ENCODE data around the gene GPRC5A.

GPRC5A gene

DNA sequence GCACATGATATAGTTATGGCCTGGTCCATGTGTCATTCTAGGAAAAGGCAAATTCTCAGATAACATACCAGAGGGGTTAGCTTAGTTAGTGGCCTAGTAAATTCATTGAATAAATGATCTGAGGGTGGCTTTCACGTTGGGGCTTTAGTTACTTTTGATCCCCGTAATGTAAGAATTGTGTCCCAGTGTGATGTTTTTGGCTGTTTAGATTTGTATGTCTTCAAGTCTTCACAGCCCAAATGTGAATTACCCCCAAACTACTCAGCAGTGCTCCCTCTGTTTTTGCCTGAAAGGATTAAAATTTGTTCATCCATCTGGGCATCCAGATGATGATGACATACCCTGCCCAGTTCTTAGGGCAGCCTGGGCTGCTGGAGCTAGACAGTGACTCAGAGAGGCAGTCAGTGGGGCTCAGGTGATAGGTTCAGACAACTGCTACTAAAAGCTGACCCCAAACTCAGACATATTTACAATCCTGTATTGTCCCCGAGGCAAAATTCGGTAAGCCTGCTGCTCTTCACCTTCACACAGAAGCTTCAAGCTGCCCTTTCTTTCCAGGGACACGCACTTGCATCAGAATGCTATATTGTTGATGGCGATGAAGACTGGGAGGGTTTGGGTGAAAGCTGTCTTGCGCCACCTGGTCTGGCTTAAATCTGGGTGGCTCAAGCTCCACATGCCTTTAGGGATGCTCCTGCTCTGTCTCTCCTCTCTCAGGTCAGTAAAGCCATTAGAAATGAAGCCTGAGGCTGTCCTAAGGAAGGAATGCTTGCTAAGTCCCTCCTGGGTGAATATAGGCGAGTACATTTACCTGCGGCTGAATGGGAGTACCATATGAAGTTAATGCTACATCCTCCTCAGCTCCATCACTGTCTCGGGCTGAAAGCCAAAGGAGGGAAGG is 50.3 kb downstream of the GPRC5A start:
- DNase-seq (ENCODE audit: low spot score): no peak

DNA sequence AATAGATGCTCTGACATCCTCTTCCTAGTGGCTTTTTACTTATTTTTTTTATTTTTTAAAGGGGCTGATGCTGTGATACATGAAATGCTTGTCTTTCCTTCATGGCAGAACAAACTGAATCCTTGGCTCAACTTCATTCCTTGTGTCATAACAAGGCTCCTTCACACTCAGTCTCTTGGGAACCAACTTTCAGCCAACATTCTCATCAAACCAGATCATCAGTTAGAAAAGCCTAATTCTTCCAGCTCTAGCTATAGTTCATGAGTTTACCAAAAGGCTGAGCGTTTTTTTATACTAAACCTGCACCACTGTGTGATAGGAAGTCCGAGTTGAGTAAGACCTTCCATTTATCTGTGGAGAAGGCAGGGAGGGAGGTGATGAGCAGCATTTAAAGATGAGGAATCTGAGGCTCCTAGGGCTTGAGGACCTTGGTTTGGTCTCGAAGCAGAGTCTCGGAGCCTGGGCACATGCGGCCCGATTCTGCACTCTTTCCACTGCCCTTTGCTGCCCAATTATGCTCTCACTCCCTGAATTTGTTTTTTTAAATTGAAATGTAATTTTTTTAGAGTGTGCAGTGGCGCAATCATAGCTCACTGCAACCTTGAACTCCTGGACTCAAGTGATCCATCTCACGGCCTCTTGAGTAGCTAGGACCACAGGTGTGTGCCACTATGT is 52.4 kb downstream of the GPRC5A start:
- no peak for DNase-seq (ENCODE audit: low spot score)

DNA sequence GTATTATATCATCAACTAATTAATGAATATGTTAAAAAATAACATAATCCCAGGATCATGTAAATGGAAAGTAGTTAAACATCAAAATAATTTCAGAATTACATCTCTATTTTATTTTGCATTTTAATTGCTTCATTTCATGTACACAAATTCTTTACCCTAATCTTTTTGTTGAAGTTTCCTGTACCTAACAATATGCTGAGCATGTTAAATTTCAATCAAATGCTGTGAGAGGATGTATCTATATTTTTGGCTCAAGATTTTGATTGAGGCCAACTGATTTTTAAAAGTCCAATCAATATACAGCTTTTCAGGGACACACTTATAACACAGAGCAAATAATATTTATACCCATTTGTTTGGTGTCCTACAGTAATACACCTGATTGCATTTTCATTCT is 54.2 kb downstream of the GPRC5A start:
- DNase-seq (ENCODE audit: low spot score): no peak

DNA sequence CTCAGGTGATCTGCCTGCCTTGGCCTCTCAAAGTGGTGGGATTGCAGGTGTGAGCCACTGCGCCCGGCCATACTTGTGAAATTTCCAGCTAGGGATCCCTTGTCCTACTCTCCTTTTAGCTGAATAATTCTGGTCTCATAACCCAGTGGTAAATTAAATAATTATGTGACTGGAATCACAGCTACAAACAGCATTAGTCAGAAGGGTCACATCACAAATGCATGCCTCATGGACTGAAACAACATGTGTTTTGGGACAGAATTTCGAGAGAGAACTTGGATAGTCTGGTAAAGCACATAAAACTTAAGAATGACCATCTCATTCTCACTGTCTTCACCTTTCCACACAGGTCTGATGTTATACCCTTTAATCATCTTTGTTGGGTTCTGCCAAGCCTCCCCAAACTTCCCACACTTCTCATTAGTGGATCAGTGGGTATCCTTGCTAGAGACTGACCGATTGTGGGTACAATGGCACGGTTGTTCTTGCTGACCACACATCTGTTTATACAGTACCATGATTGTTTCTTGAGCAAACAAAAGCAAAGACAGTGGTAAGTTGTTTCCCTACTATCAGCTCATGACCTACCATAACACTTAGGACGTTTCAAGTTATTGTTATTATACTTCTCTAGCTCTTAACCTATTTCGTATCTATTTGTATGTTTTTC is 55.5 kb downstream of the GPRC5A start:
- DNase-seq (ENCODE audit: low spot score): no peak

DNA sequence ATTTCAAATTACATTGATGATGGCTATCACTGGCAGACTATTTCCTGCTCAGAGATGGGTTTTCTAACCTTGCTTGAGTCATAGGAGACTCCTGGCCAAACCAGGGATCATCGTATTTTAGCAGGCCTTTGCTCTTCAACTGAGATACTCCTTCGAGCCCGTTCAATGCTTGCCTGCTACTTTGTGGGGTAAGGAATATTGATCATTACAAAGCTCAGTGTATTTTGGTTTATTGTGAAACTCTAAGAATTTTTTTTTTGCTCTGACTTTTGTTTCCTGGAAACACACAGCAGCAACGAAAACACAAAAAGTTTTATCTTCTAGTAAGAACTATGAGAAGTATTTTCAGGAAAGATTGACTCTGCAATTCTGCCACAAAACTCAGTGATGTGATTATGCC is 56.5 kb downstream of the GPRC5A start:
- DNase-seq (ENCODE audit: low spot score): no peak

DNA sequence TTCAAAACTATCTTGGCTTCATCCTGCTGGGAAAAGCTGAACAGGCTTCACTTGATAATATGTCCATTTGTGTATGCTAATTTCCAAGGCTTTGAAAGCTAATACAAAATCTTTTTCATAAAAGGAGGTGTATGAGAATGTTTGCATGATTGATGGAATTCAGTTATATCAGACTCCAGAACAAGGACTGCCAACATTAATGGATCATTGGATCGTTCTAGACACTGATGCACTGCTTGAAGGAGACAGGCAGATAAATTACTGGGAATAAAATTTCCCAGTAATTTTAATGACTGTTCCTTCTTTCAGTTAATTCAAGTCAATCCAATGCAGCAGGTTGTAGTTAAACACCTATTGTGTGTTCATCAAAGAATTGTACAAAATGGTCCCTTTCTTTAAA is 60.1 kb downstream of the GPRC5A start:
- no peak for DNase-seq (ENCODE audit: low spot score)

DNA sequence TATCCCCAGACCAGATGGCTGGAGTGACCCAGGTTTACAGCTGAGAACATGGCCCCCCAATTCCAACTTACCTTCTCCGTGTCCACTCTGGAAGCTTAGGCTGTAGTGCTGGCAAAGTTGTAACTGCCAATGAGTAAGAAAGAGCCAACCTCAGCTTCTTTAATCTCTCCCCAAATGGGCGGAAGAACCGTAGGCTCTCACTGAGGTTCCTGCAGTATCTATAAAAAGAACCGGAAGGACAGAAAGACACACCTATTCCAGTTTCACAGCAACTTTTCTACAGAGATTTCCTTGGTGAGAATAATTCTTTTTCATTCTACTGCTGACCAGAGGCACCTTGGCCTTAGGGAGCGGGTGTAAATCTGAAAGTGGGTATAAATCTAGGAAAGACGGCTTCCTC is 60.7 kb downstream of the GPRC5A start, which contains the start of gene GPRC5D:
GPRC5D (minus strand) TSS at position 135 of the 400 bp plus-strand sequence. CDS start 1,786 bp downstream, outside the sequence.
- no peak for DNase-seq (ENCODE audit: low spot score)

DNA sequence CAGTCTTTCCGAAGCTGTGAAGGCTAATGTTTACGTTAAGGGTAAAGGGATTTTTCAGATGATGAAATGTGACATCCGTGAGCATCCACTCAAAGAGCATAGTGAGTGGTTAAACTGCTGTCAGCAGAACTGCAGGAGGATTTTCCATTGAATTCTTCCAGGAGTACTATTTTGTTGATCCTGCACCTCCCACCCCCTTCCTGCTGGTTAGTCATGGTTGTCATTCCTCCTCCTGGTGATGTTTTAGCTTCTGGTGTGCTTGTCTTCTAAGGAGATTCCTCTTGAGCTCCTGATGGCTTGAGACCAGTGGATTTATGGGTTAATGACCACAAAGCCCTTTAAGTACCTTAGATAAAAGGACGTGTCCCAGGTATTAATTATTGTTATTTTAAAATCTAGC is 63.0 kb downstream of the GPRC5A start:
- DNase-seq (ENCODE audit: low spot score): no peak

DNA sequence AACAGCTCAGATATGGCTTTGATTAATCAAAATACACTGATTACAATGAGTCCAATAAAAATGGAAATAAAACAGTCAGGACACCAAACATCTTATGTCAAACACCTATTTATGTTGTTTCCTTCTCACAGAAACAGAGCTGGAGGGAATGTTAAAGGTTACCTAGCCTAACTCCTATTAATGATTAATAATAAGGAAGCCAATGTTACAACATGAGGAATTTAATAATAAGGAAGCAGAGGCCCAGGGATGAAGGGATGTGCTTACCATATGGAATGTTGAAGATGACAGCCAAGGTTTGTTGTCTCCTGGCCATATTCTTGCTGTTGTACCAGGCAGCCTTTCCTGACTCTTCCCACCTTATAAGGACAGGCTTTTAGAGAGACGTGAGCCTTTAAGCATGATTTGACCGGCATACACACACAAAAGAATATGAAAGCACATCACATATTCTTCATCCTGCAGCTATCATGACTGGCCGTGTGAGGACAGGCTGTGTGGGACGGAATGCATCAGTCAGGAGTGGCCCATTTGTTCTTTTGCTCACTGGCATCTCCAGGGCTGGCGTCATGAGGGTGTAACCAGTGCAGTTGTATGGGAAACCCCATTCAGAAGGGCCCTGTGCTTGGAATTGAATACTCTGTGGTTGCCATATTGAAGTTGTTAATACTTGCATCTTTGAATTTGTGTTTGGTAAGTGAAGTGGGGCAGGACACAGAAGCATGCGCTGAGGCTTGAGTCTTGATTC is 63.7 kb downstream of the GPRC5A start:
- no peak for DNase-seq (ENCODE audit: low spot score)

DNA sequence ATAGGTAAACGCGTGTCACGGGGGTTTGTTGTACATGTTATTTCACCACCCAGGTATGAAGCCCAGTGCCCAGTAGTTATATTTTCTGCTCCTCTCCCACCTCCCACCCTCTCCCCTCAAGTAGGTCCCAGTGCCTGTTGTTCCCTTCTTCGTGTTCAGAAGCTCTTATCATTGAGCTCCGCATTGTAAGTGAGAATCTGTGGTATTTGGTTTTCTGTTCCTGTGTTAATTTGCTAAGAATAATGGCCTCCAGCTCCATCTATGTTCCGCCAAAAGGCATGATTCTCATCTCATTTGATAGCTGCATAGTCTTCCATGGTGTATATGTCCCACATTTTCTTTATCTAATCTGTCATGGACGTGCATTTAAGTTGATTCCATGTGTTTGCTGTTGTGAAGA is 67.5 kb downstream of the GPRC5A start:
- DNase-seq (ENCODE audit: low spot score): no peak

DNA sequence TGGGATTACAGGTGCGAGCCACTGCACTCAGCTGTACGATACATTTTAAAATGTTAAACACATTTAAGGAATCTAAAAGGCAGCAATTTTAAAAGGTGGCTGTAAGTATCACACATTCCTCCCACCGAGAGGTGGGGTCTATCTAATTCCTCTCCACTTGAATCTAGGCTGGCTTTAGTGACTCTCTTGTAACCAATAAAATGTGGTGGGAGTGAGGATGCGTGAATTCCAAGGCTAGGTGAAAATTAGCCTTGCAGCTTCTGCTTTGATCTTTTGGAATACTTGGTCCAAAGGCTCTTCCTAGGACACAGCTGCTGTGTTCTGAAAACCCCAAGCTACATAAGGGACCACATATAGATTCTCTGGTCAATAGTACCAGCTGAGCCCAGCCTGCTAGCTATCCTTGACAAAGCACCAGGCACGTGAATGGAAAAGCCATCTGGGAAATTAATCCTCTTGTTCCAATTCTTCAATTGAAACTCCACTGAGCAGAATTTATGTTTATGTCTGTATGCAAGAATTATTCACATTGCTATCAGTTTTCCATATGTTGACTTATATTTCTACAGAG is 69.4 kb downstream of the GPRC5A start:
- no peak for DNase-seq (ENCODE audit: low spot score)

DNA sequence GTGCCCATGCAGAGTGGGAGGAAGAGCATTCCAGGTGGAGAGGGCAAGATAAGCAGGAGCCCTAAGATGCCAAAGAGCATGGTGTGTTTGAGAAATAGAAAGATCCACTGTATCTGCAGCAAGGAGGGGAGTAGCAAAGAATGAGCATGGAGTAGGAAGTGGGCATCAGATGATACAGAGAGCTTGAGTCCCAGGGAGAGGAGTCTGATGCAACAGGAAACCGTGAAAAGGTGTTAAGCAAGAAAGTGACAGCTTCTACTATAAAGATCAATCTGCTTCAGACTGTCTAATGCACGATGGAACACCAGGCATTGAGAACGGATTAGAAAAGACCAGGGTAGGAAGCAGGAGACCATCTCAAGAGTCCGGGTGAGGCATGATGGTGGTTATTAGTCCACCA is 72.9 kb downstream of the GPRC5A start:
- no peak for DNase-seq (ENCODE audit: low spot score)

DNA sequence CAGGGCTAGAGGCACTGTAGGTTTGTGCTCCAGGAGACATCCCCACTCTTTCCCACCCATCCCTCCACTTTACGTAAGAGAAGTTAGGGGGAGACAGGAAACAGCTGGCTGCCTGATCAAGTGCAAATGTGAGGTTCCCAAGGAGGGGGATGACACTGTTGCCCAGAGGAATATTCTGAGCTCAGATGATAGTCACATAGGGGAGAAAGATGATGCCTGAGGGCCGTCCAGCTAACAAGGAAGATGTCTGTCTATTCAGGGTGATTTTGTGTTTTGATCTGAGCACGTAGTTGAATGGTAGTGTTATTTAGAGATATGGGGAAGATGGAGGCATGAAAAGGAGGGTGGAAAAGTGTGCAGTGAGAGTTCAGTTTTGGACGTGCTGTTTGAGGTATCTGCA is 74.5 kb downstream of the GPRC5A start:
- DNase-seq (ENCODE audit: low spot score): no peak

Data from D341Med (cell line).